Putamen (tissue), 1 donor: ENCODE results near the gene ASAP2.
"Not testable (repeated sequence)": the region's sequence is repeated elsewhere in the genome, so short reads cannot be mapped to it uniquely, and the experiment has no call there.

Experiments used
- DNase-seq: peaks from one replicate; pipeline ENCODE4 v3.0.0-alpha.2; 2016; ENCODE audit warnings: low spot score

Gene ASAP2

GRCh38 chr2:9212010-9212635, 5.5 kb downstream of the ASAP2 start:
- no peak for DNase-seq

GRCh38 chr2:9212661-9213411, 6.2 kb downstream of the ASAP2 start:
- peak; percentile 48 for DNase-seq

- DNase-seq = no peak
Measured at GRCh38 chr2:9213477-9214051, 7.0 kb downstream of the ASAP2 start.

- no peak for DNase-seq
Measured at GRCh38 chr2:9214873-9215272, 8.3 kb downstream of the ASAP2 start.

GRCh38 chr2:9215680-9216079, 9.1 kb downstream of the ASAP2 start:
- no peak for DNase-seq

- not testable (repeated sequence) for DNase-seq
Measured at GRCh38 chr2:9216143-9216542, 9.5 kb downstream of the ASAP2 start.

GRCh38 chr2:9217838-9218770, 11.5 kb downstream of the ASAP2 start:
- no peak for DNase-seq

GRCh38 chr2:9219027-9219445, 12.4 kb downstream of the ASAP2 start:
- DNase-seq = no peak

- DNase-seq = no peak
Measured at GRCh38 chr2:9220201-9220600, 13.6 kb downstream of the ASAP2 start.

- DNase-seq = no peak
Measured at GRCh38 chr2:9221223-9221622, 14.6 kb downstream of the ASAP2 start.

GRCh38 chr2:9222239-9222892, 15.8 kb downstream of the ASAP2 start:
- no peak for DNase-seq

GRCh38 chr2:9222893-9223287, 16.3 kb downstream of the ASAP2 start:
- DNase-seq = no peak

- DNase-seq = no peak
Measured at GRCh38 chr2:9225806-9226205, 19.2 kb downstream of the ASAP2 start.

- no peak for DNase-seq
Measured at GRCh38 chr2:9226458-9227380, 20.1 kb downstream of the ASAP2 start.

GRCh38 chr2:9228088-9228751, 21.6 kb downstream of the ASAP2 start:
- DNase-seq = peak; percentile 53

- DNase-seq = no peak
Measured at GRCh38 chr2:9228781-9229469, 22.3 kb downstream of the ASAP2 start.

GRCh38 chr2:9229470-9229820, 22.8 kb downstream of the ASAP2 start:
- DNase-seq = no peak

- no peak for DNase-seq
Measured at GRCh38 chr2:9230051-9230802, 23.6 kb downstream of the ASAP2 start.

- DNase-seq = no peak
Measured at GRCh38 chr2:9230881-9231280, 24.3 kb downstream of the ASAP2 start.
